ENCODE data around the gene MRPL18. TPM values are rescaled to one million over a fixed set of nuclear protein-coding genes. Genes with fewer than 3 reads are reported as not detected.

MRPL18 gene
- polyA plus RNA-seq, 1 donor: 64.4 TPM

GRCh38 chr6:159826968-159827647 is 36.8 kb downstream of the MRPL18 start:
- DNase-seq: no peak
- Histone ChIP-seq H3K27me3 (ENCODE audit: control insufficient read depth, insufficient read depth, low read length) (no peaks in the 10 kb centered on the region), H3K9me3 (ENCODE audit: control insufficient read depth, low read depth, low read length) (no peaks in the 10 kb centered on the region), H3K27ac (ENCODE audit: low read length) (no peak overlapping the region), H3K4me3 (ENCODE audit: low read length) (no peak overlapping the region), H3K36me3 (ENCODE audit: control insufficient read depth, insufficient read depth, low read length) (no peaks in the 10 kb centered on the region), H3K4me1 (ENCODE audit: control insufficient read depth, insufficient read depth, low read length) (no peaks in the 10 kb centered on the region)
- WGBS (ENCODE audit: insufficient coverage, low lambda C conversion rate): no CpG with 5 or more reads among the region's 16 CpGs

GRCh38 chr6:159828074-159828473 is 37.8 kb downstream of the MRPL18 start:
- no peak overlapping the region for H3K4me3 ChIP-seq (ENCODE audit: low read length)
- no CpG with 5 or more reads among the region's 7 CpGs for WGBS (ENCODE audit: insufficient coverage, low lambda C conversion rate)
- DNase-seq: no peak

GRCh38 chr6:159829526-159829925 is 39.3 kb downstream of the MRPL18 start:
- no peaks in the 10 kb centered on the region for H3K4me1 ChIP-seq (ENCODE audit: control insufficient read depth, insufficient read depth, low read length)
- no peaks in the 10 kb centered on the region for H3K27me3 ChIP-seq (ENCODE audit: control insufficient read depth, insufficient read depth, low read length)
- H3K9me3 ChIP-seq (ENCODE audit: control insufficient read depth, low read depth, low read length): no peaks in the 10 kb centered on the region
- H3K4me3 ChIP-seq (ENCODE audit: low read length): no peak overlapping the region
- WGBS (ENCODE audit: insufficient coverage, low lambda C conversion rate): no CpG with 5 or more reads among the region's 4 CpGs
- DNase-seq: no peak
- no peak overlapping the region for H3K27ac ChIP-seq (ENCODE audit: low read length)
- H3K36me3 ChIP-seq (ENCODE audit: control insufficient read depth, insufficient read depth, low read length): no peaks in the 10 kb centered on the region

More at GRCh38 chr6:159828074-159828473, 37.8 kb downstream of the MRPL18 start:
- H3K27me3 ChIP-seq (ENCODE audit: control insufficient read depth, insufficient read depth, low read length): no peaks in the 10 kb centered on the region
- H3K36me3 ChIP-seq (ENCODE audit: control insufficient read depth, insufficient read depth, low read length): no peaks in the 10 kb centered on the region
- H3K9me3 ChIP-seq (ENCODE audit: control insufficient read depth, low read depth, low read length): no peaks in the 10 kb centered on the region
- H3K27ac ChIP-seq (ENCODE audit: low read length): no peak overlapping the region
- H3K4me1 ChIP-seq (ENCODE audit: control insufficient read depth, insufficient read depth, low read length): no peaks in the 10 kb centered on the region

- WGBS (ENCODE audit: insufficient coverage, low lambda C conversion rate): no CpG with 5 or more reads among the region's 11 CpGs
- Histone ChIP-seq H3K4me3 (ENCODE audit: low read length) (no peak overlapping the region), H3K27ac (ENCODE audit: low read length) (no peak overlapping the region), H3K4me1 (ENCODE audit: control insufficient read depth, insufficient read depth, low read length) (no peaks in the 10 kb centered on the region), H3K27me3 (ENCODE audit: control insufficient read depth, insufficient read depth, low read length) (no peaks in the 10 kb centered on the region), H3K9me3 (ENCODE audit: control insufficient read depth, low read depth, low read length) (no peaks in the 10 kb centered on the region), H3K36me3 (ENCODE audit: control insufficient read depth, insufficient read depth, low read length) (no peaks in the 10 kb centered on the region)
- DNase-seq: no peak
Observed at GRCh38 chr6:159830501-159831372, 40.5 kb downstream of the MRPL18 start.

GRCh38 chr6:159831373-159831679 is 41.1 kb downstream of the MRPL18 start:
- Histone ChIP-seq H3K9me3 (ENCODE audit: control insufficient read depth, low read depth, low read length) (no peaks in the 10 kb centered on the region), H3K4me1 (ENCODE audit: control insufficient read depth, insufficient read depth, low read length) (no peaks in the 10 kb centered on the region), H3K36me3 (ENCODE audit: control insufficient read depth, insufficient read depth, low read length) (no peaks in the 10 kb centered on the region), H3K27ac (ENCODE audit: low read length) (no peak overlapping the region), H3K27me3 (ENCODE audit: control insufficient read depth, insufficient read depth, low read length) (no peaks in the 10 kb centered on the region), H3K4me3 (ENCODE audit: low read length) (no peak overlapping the region)
- no CpG with 5 or more reads among the region's 4 CpGs for WGBS (ENCODE audit: insufficient coverage, low lambda C conversion rate)
- no peak for DNase-seq

- H3K4me1 ChIP-seq (ENCODE audit: control insufficient read depth, insufficient read depth, low read length): no peaks in the 10 kb centered on the region
- no peak overlapping the region for H3K4me3 ChIP-seq (ENCODE audit: low read length)
- no peaks in the 10 kb centered on the region for H3K9me3 ChIP-seq (ENCODE audit: control insufficient read depth, low read depth, low read length)
- no peak overlapping the region for H3K27ac ChIP-seq (ENCODE audit: low read length)
- DNase-seq: no peak
- no peaks in the 10 kb centered on the region for H3K27me3 ChIP-seq (ENCODE audit: control insufficient read depth, insufficient read depth, low read length)
- H3K36me3 ChIP-seq (ENCODE audit: control insufficient read depth, insufficient read depth, low read length): no peaks in the 10 kb centered on the region
- no CpG with 5 or more reads among the region's 4 CpGs for WGBS (ENCODE audit: insufficient coverage, low lambda C conversion rate)
Observed at GRCh38 chr6:159832946-159833345, 42.7 kb downstream of the MRPL18 start.

GRCh38 chr6:159833556-159833955 is 43.3 kb downstream of the MRPL18 start:
- no peaks in the 10 kb centered on the region for H3K36me3 ChIP-seq (ENCODE audit: control insufficient read depth, insufficient read depth, low read length)
- H3K4me3 ChIP-seq (ENCODE audit: low read length): no peak overlapping the region
- H3K9me3 ChIP-seq (ENCODE audit: control insufficient read depth, low read depth, low read length): no peaks in the 10 kb centered on the region
- no peaks in the 10 kb centered on the region for H3K4me1 ChIP-seq (ENCODE audit: control insufficient read depth, insufficient read depth, low read length)
- no peak overlapping the region for H3K27ac ChIP-seq (ENCODE audit: low read length)
- no peak for DNase-seq
- H3K27me3 ChIP-seq (ENCODE audit: control insufficient read depth, insufficient read depth, low read length): no peaks in the 10 kb centered on the region
- WGBS (ENCODE audit: insufficient coverage, low lambda C conversion rate): no CpG with 5 or more reads among the region's 2 CpGs

- 100% methylated on average over 2 of the region's 5 CpGs for WGBS (ENCODE audit: insufficient coverage, low lambda C conversion rate)
- Histone ChIP-seq H3K4me3 (ENCODE audit: low read length) (no peak overlapping the region), H3K27me3 (ENCODE audit: control insufficient read depth, insufficient read depth, low read length) (no peaks in the 10 kb centered on the region), H3K4me1 (ENCODE audit: control insufficient read depth, insufficient read depth, low read length) (no peaks in the 10 kb centered on the region), H3K9me3 (ENCODE audit: control insufficient read depth, low read depth, low read length) (no peaks in the 10 kb centered on the region), H3K36me3 (ENCODE audit: control insufficient read depth, insufficient read depth, low read length) (no peaks in the 10 kb centered on the region), H3K27ac (ENCODE audit: low read length) (no peak overlapping the region)
- no peak for DNase-seq
Observed at GRCh38 chr6:159833997-159834603, 43.8 kb downstream of the MRPL18 start.

- no peak overlapping the region for H3K4me3 ChIP-seq (ENCODE audit: low read length)
- no peak for DNase-seq
- H3K36me3 ChIP-seq (ENCODE audit: control insufficient read depth, insufficient read depth, low read length): no peaks in the 10 kb centered on the region
- no peak overlapping the region for H3K27ac ChIP-seq (ENCODE audit: low read length)
- no peaks in the 10 kb centered on the region for H3K9me3 ChIP-seq (ENCODE audit: control insufficient read depth, low read depth, low read length)
- H3K27me3 ChIP-seq (ENCODE audit: control insufficient read depth, insufficient read depth, low read length): no peaks in the 10 kb centered on the region
- H3K4me1 ChIP-seq (ENCODE audit: control insufficient read depth, insufficient read depth, low read length): no peaks in the 10 kb centered on the region
- no CpG with 5 or more reads among the region's 29 CpGs for WGBS (ENCODE audit: insufficient coverage, low lambda C conversion rate)
Observed at GRCh38 chr6:159836718-159837490, 46.6 kb downstream of the MRPL18 start.

- Histone ChIP-seq H3K4me3 (ENCODE audit: low read length) (no peak overlapping the region), H3K27me3 (ENCODE audit: control insufficient read depth, insufficient read depth, low read length) (no peaks in the 10 kb centered on the region), H3K4me1 (ENCODE audit: control insufficient read depth, insufficient read depth, low read length) (no peaks in the 10 kb centered on the region), H3K9me3 (ENCODE audit: control insufficient read depth, low read depth, low read length) (no peaks in the 10 kb centered on the region), H3K36me3 (ENCODE audit: control insufficient read depth, insufficient read depth, low read length) (no peaks in the 10 kb centered on the region), H3K27ac (ENCODE audit: low read length) (no peak overlapping the region)
- DNase-seq: no peak
- WGBS (ENCODE audit: insufficient coverage, low lambda C conversion rate): no CpG with 5 or more reads among the region's 8 CpGs
Observed at GRCh38 chr6:159837511-159837910, 47.2 kb downstream of the MRPL18 start.

Data from large intestine (tissue), 3 donors.